ENCODE measurements around the gene KRI1.

DNA sequence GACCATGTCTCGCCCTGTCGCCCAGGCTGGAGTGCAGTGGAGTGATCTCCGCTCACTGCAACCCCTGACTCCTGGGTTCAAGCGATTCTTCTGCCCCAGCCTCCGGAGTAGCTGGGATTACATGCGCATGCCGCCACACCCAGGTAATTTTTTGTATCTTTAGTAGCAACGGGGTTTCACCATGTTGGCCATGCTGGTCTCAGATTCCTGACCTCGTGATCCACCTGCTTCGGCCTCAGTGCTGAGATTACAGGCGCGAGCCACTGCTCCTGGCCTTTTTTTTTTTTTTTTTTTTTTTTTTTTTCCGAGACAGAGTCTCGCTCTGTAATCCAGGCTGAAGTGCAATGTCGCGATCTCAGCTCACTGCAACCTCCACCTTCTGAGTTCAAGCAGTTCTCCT is 57.8 kb downstream of the KRI1 start:
- TF ChIP-seq CTCF (IDR thresholded peaks at IDR 0.05) (no peak), EP300 (IDR thresholded peaks at IDR 0.05) (no peak)
